Measurements from ENCODE around the gene RBM22.

The RBM22 gene

GRCh38 chr5:150671509-150672236, 29.2 kb downstream of the RBM22 start:
- DNase-seq, result no peak

GRCh38 chr5:150670948-150671310, 29.9 kb downstream of the RBM22 start:
- no peak for DNase-seq

- no peak for DNase-seq
Measured at GRCh38 chr5:150670275-150670947, 30.5 kb downstream of the RBM22 start.

- no peak for DNase-seq
Measured at GRCh38 chr5:150665044-150665443, 35.8 kb downstream of the RBM22 start.

GRCh38 chr5:150663936-150664335, 36.9 kb downstream of the RBM22 start:
- no peak for DNase-seq

GRCh38 chr5:150662731-150663516, 37.9 kb downstream of the RBM22 start:
- no peak for DNase-seq

GRCh38 chr5:150661821-150662596, 38.9 kb downstream of the RBM22 start:
- DNase-seq, result no peak

GRCh38 chr5:150661086-150661485, 39.8 kb downstream of the RBM22 start, which contains the start of gene MYOZ3:
Gene MYOZ3, plus strand, starts transcription at chr5:150661251. Its CDS starts 1,691 bp downstream, at chr5:150662942.
- no peak for DNase-seq

- no peak for DNase-seq
Measured at GRCh38 chr5:150660108-150660831, 40.6 kb downstream of the RBM22 start.

GRCh38 chr5:150659360-150660107, 41.3 kb downstream of the RBM22 start:
- DNase-seq, result no peak

GRCh38 chr5:150658699-150659265, 42.1 kb downstream of the RBM22 start:
- no peak for DNase-seq

GRCh38 chr5:150658121-150658520, 42.7 kb downstream of the RBM22 start:
- no peak for DNase-seq

- DNase-seq, result peak; percentile 38
Measured at GRCh38 chr5:150656191-150657132, 44.4 kb downstream of the RBM22 start.

- no peak for DNase-seq
Measured at GRCh38 chr5:150655221-150655620, 45.6 kb downstream of the RBM22 start.

- DNase-seq, result no peak
Measured at GRCh38 chr5:150653762-150654556, 46.9 kb downstream of the RBM22 start.

GRCh38 chr5:150653145-150653761, 47.6 kb downstream of the RBM22 start:
- no peak for DNase-seq

GRCh38 chr5:150651924-150652671, 48.8 kb downstream of the RBM22 start:
- no peak for DNase-seq

GRCh38 chr5:150651382-150651781, 49.5 kb downstream of the RBM22 start:
- no peak for DNase-seq

Measured in NCI-H1092 treated with DMSO at 0.1 percent for 48 hours (cell line).